CD4-positive, alpha-beta T cell (primary cell): Measurements from ENCODE around the gene MSX2. TPM values are rescaled to one million over a fixed set of nuclear protein-coding genes. Genes with fewer than 3 reads are reported as not detected.

Experiments used
- ATAC-seq: fragments of 200-7000 bp; cut with Tn5 transposase; one replicate; pipeline ENCODE4 v1.10.0; 2022; ENCODE audit warnings: mild to moderate bottlenecking; ENCODE audit not compliant: poor library complexity
- CTCF ChIA-PET: fragments of 350-600 bp; sonication (Branson Sonifier 250); formaldehyde crosslinking; loops from one replicate; lab custom pipeline; 2021; ENCODE audit warnings: antibody characterized with exemption, inconsistent platforms; lab: Charles Lee
- POLR2A ChIA-PET: fragments of 350-600 bp; sonication (Branson Sonifier 250); formaldehyde crosslinking; loops from one replicate; lab custom pipeline; 2021; ENCODE audit warnings: antibody characterized with exemption, inconsistent platforms; lab: Charles Lee
- DNase-seq, 14 experiments: peaks; one replicate each; pipeline ENCODE4 v3.0.0-alpha.2; 2013 to 2020; ENCODE audit warnings: mixed read lengths in 2 of 14
- H3K27ac ChIP-seq, 2 donors: one replicate each; pipeline versions ENCODE4 v1.5.1 to v1.7.0; 2013; ENCODE audit warnings: low read length in 2 of 2, low read depth in 1 of 2, mild to moderate bottlenecking in 1 of 2
- H3K27me3 ChIP-seq, 2 experiments: 1 replicate in 1 of 2; 2 replicates in 1 of 2; pipeline versions ENCODE4 v1.6.1 to v1.7.0; 2013; ENCODE audit warnings: low read length in 2 of 2, control low read depth in 1 of 2, mild to moderate bottlenecking in 1 of 2, moderate library complexity in 1 of 2; ENCODE audit not compliant: insufficient read depth in 2 of 2, control insufficient read depth in 1 of 2
- H3K36me3 ChIP-seq: one replicate; pipeline ENCODE4 v1.6.1; 2013; ENCODE audit warnings: low read length, control low read depth; ENCODE audit not compliant: insufficient read depth
- H3K4me1 ChIP-seq: one replicate; pipeline ENCODE4 v1.6.1; 2013; ENCODE audit warnings: low read length, control low read depth; ENCODE audit not compliant: insufficient read depth
- H3K4me3 ChIP-seq: one replicate; pipeline ENCODE4 v1.5.1; 2013; ENCODE audit warnings: mild to moderate bottlenecking, low read length, moderate library complexity
- H3K9me3 ChIP-seq, 2 experiments: 1 replicate in 1 of 2; 2 replicates in 1 of 2; pipeline versions ENCODE4 v1.6.1 to v1.7.0; 2013; ENCODE audit warnings: low read length in 2 of 2, mild to moderate bottlenecking in 2 of 2, control low read depth in 1 of 2, moderate library complexity in 1 of 2; ENCODE audit not compliant: control insufficient read depth in 1 of 2, insufficient read depth in 1 of 2
- H3K27ac Mint-ChIP-seq: one replicate; pipeline ENCODE4 v1.8.0; 2020; ENCODE audit warnings: mixed read lengths
- H3K27me3 Mint-ChIP-seq: one replicate; pipeline ENCODE4 v1.8.0; 2021; ENCODE audit warnings: mixed read lengths
- H3K36me3 Mint-ChIP-seq: one replicate; pipeline ENCODE4 v1.8.0; 2021; ENCODE audit warnings: low read depth, mixed read lengths
- H3K4me1 Mint-ChIP-seq: one replicate; pipeline ENCODE4 v1.8.0; 2021; ENCODE audit warnings: low read depth, mixed read lengths
- H3K4me3 Mint-ChIP-seq: one replicate; pipeline ENCODE4 v1.8.0; 2020; ENCODE audit warnings: mild to moderate bottlenecking, mixed read lengths
- H3K9me3 Mint-ChIP-seq: one replicate; pipeline ENCODE4 v1.8.0; 2020; ENCODE audit warnings: mixed read lengths
- intact Hi-C, 2 experiments: fragments of 100-400 bp; cut with DNase I in 1 of 2; cut with micrococcal nuclease in 1 of 2; formaldehyde crosslinking; loops; one replicate each; pipeline versions ENCODE4 v1.15.1 to v1.9.0; 2023 to 2025; cut with DNase I, micrococcal nuclease
- total RNA-seq, 174 experiments: library from RNA in 2 of 174; stranded (reverse) in 2 of 174; gene quantifications; one replicate each; pipeline ENCODE4 v1.2.3 and lab custom pipeline; 2021 to 2026
- TF ChIP-seq, protein P1 (sequence below): fragments of 200-600 bp; IDR thresholded peaks from one replicate; pipeline ENCODE4 v1.8.0; 2022; ENCODE audit warnings: antibody characterized with exemption, mild to moderate bottlenecking

Gene MSX2
- total RNA-seq, 2 experiments from 2014 or later: 0.30 to 0.31 TPM

DNA sequence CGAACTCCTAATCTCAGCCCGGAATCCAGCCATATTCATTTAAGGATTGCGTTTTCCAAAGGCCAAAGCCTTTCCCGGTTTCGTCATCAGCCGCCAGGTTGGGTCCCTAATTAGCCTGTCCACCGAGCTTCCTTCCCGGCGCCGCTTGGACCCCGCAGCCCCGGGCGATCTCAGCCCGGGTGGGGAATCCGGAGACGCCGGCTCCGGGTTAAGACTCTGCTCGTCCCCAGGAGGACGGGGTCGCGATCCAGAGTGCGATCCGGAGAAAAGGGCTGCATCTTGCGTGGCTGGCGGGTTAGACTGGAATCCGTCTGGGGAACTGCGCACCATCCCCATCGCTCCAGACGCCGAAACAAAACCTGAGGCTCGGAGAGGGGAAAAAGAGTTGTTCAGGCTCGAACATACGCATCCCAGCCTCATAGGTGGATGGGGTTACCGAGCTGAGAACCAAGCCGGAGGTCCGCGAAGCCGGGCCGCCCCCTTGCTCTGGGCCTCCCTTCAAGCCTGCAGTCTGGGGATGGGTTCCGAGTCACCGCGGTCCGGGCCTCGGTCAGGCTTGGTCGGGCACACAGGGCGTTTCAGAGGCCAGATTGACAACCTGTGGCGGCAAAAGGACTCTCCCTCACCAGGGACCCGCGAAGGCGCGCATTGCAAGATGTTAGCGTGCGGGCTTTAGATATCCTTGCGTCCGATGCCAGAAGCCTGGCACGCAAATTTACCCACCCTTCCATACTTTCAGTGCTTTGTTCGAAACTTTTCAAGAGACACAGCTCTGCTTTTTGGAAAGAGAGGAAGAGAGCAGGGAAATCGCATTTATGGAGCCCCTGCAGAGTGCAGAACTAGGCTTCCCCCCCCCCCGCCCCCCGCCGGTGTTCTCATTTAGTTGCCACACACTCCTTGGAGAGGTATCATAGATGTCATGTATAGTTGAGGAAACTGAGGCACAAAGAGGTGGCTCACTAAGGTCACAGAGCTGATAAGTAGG, 7.9 kb downstream of the MSX2 start:
- H3K27ac Mint-ChIP-seq: no peak overlapping the region
- peaks cover 0 to 33% of the 10 kb centered on the region in 2 experiments for H3K9me3 ChIP-seq
- H3K27ac ChIP-seq: no peak overlapping the region
- DNase-seq (no peak), ATAC-seq (no peak)
- no peaks in the 10 kb centered on the region for H3K4me1 ChIP-seq
- H3K9me3 Mint-ChIP-seq: no peaks in the 10 kb centered on the region
- H3K27me3 ChIP-seq: peaks cover 62 to 90% of the 10 kb centered on the region in 2 experiments
- no peak overlapping the region for H3K4me3 ChIP-seq
- ChIA-PET CTCF (no interaction called here), POLR2A (no interaction called here)
- no peaks in the 10 kb centered on the region for H3K36me3 Mint-ChIP-seq
- peaks cover 95% of the 10 kb centered on the region for H3K27me3 Mint-ChIP-seq
- TF ChIP-seq, protein P1, sequence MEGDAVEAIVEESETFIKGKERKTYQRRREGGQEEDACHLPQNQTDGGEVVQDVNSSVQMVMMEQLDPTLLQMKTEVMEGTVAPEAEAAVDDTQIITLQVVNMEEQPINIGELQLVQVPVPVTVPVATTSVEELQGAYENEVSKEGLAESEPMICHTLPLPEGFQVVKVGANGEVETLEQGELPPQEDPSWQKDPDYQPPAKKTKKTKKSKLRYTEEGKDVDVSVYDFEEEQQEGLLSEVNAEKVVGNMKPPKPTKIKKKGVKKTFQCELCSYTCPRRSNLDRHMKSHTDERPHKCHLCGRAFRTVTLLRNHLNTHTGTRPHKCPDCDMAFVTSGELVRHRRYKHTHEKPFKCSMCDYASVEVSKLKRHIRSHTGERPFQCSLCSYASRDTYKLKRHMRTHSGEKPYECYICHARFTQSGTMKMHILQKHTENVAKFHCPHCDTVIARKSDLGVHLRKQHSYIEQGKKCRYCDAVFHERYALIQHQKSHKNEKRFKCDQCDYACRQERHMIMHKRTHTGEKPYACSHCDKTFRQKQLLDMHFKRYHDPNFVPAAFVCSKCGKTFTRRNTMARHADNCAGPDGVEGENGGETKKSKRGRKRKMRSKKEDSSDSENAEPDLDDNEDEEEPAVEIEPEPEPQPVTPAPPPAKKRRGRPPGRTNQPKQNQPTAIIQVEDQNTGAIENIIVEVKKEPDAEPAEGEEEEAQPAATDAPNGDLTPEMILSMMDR: no peak
- no peaks in the 10 kb centered on the region for H3K4me1 Mint-ChIP-seq
- H3K4me3 Mint-ChIP-seq: no peak overlapping the region
- no peaks in the 10 kb centered on the region for H3K36me3 ChIP-seq
- intact Hi-C loops: no loop called here

DNA sequence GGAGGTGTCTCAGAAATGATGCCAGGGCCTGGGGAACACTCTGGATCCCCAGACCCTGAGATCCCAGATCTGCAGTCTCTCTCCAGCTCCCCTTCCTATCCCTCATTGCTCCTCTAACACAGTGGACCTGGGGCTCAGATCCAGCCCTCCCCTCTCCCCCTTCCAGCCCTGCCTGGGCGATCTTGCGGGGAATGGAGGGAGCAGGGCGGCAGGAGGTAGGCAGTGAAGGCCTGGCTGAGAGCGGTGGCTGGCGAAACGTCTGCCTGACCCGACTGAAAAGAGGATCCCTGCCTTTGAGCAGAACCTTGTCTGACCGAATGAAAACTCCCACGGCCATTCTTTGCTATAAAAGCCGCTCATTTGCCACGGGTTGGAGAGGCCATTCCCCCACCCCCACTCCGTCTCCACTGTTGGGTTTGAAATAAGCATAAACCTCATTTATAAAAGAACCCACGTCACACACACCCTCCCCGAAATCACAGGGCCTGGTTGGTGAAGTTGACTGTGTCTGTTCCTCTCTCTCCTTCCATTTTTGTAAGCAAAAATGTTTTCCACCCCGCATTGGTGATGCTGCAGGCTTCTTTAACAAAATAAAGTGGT, 8.8 kb downstream of the MSX2 start:
- Mint-ChIP-seq H3K4me3 (no peak overlapping the region), H3K27ac (no peak overlapping the region), H3K4me1 (no peaks in the 10 kb centered on the region), H3K36me3 (no peaks in the 10 kb centered on the region), H3K27me3 (peaks cover 93% of the 10 kb centered on the region), H3K9me3 (no peaks in the 10 kb centered on the region)
- intact Hi-C loops: no loop called here
- TF ChIP-seq, protein P1: no peak
- DNase-seq (no peak), ATAC-seq (no peak)
- ChIA-PET POLR2A (no interaction called here), CTCF (no interaction called here)
- Histone ChIP-seq H3K27me3 (peaks cover 64 to 87% of the 10 kb centered on the region in 2 experiments), H3K27ac (no peak overlapping the region), H3K4me3 (no peak overlapping the region), H3K9me3 (peaks cover 0 to 33% of the 10 kb centered on the region in 2 experiments), H3K4me1 (no peaks in the 10 kb centered on the region), H3K36me3 (no peaks in the 10 kb centered on the region)

DNA sequence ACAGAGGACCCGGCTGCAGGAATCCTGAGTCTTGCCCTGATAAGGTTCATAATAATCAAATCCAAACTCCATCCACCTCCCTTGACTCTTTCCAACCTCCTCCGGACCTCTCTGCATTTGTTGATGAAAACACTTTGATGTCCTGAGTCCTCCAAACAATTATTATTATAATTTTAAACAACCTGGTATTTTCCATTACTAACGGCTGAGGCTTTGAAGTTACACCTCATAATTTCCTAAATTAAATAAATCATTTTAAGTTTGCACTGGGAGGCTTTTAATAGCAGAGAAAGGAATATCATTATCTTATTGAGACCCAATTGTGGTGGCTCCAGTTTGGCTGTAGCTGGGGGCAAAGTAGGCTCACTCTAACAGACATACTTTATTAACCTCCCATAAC, 9.5 kb downstream of the MSX2 start:
- Mint-ChIP-seq H3K36me3 (no peaks in the 10 kb centered on the region), H3K4me1 (no peaks in the 10 kb centered on the region), H3K27ac (no peak overlapping the region), H3K4me3 (no peak overlapping the region), H3K9me3 (no peaks in the 10 kb centered on the region), H3K27me3 (peaks cover 91% of the 10 kb centered on the region)
- peaks cover 61 to 80% of the 10 kb centered on the region in 2 experiments for H3K27me3 ChIP-seq
- ATAC-seq (no peak), DNase-seq (no peak)
- no peak overlapping the region for H3K4me3 ChIP-seq
- ChIA-PET POLR2A (no interaction called here), CTCF (no interaction called here)
- no peak overlapping the region for H3K27ac ChIP-seq
- H3K9me3 ChIP-seq: peaks cover 0 to 33% of the 10 kb centered on the region in 2 experiments
- TF ChIP-seq, protein P1: no peak
- no peaks in the 10 kb centered on the region for H3K36me3 ChIP-seq
- no peaks in the 10 kb centered on the region for H3K4me1 ChIP-seq
- intact Hi-C loops: no loop called here
